HG03064 (cell line): Measurements from ENCODE around the gene ADCY2.

Experiments used
- ATAC-seq: cut with Tn5 transposase; IDR thresholded peaks from one replicate; pipeline ENCODE4 v1.9.1; 2021; ENCODE audit warnings: low read depth; ENCODE audit not compliant: unreplicated experiment

The ADCY2 gene

DNA sequence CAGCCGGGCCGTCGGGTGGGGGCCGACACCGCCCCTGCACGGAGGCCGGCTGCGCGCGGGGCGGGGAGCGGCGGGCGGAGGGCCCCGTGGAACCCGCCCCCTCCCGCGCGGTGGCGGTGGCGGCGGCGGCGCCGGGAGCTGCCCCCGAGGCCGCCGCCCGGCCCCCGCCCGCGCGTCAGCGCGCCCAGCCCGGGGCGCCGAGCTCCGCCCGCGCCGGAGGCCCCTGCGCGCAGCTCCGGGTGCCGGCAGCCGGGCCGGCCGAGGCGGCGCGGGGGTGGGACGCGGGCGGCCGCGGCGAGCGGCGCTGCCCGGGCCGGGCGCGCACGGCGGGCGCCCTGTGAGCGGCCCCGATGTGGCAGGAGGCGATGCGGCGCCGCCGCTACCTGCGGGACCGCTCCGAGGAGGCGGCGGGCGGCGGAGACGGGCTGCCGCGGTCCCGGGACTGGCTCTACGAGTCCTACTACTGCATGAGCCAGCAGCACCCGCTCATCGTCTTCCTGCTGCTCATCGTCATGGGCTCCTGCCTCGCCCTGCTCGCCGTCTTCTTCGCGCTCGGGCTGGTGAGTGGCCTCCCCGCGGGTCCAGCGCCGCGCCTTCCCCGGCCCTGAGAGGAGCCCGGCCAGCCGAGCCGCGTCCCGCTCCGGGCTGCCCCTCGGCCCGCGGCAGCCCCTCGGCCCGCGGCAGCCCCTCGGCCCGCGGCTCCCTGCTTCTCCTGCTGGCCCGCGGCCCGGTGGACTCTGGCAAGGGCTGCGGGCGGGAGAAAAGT is at the start of gene ADCY2:
ADCY2 (plus strand) TSS at position 192 of the 766 bp plus-strand sequence; CDS start at position 351, 159 bp downstream.
- no peak for ATAC-seq

DNA sequence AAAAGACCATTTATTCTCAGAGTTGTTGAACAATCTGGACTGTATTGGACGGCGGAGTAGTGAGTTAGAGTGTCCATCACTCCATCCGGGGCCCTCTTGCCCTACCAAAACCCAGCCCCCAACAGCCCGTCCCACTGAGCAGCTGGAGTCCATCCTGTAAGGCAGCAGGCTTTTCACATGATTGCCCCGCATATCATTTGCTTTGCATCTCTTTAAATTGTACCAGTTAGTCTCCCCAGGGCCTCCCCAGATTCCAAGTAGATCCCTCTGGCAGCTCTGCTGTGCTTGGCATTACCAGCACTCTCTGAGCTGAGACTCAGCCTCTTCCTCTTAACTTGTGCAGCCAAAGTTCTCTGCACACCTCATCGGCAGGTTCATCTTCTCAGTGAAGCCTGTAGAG is 48.6 kb upstream of the ADCY2 start:
- no peak for ATAC-seq

DNA sequence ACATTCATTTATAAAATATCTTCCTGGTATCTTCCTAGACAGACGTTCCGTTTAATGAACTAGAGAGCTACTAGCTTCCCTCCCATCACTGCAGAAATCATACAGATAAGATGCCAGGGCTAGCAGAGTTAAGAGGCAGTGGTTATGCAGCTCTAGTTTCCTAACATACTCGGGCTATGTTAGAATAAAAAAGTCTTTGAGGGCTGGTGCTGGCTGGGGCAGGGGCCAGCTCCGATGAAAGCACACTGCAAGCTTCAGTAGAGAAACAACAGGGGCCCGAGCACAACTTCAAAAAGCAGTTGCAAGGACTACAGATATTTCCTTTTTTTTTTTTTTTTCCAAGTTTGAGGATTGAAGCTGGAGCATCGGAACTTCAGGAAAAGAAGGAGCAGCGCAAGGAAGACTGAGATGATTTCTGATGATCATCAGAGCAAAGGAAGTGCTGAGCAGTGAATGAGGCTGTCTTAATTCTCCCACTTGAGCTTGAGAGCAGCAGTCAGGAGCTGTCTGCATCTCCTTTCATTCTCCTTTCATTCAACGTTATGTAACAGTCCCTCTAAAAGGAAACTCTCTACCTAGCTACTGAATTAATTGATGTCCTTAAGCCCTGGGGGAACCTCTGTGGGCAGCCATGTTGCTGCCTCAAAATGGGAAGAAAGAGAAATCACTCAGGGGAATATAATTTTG is 47.6 kb upstream of the ADCY2 start:
- ATAC-seq, result no peak

GRCh38 chr5:7361593-7361992 is 34.3 kb upstream of the ADCY2 start:
- no peak for ATAC-seq

DNA sequence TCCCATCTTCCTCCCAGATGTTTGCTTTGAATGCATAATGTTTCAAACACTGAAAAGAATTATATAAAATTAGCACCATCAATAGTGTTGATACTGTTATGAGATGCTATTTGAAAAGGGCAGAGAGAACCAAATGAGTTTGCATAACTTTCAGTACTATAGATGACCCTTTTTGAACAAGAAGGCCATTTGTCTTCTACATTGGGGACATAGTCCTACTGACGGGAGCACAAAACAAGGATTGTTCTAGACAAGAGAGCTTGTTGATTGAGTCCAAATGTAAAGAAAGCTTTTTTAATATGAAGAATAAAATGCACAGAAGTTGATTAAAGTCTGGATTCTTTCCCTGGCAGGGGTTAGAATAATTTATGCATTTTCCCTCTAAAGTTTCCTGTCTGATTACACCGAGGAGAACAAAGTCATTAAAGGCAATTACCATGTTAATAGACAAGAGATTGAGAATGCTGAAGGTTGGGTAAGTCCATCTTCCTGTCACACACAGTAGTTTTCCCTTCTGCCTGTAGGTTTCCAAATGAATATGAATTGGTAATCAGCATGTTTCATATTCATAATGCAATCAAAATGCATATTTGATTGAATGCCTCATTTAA is 32.8 kb upstream of the ADCY2 start:
- no peak for ATAC-seq

DNA sequence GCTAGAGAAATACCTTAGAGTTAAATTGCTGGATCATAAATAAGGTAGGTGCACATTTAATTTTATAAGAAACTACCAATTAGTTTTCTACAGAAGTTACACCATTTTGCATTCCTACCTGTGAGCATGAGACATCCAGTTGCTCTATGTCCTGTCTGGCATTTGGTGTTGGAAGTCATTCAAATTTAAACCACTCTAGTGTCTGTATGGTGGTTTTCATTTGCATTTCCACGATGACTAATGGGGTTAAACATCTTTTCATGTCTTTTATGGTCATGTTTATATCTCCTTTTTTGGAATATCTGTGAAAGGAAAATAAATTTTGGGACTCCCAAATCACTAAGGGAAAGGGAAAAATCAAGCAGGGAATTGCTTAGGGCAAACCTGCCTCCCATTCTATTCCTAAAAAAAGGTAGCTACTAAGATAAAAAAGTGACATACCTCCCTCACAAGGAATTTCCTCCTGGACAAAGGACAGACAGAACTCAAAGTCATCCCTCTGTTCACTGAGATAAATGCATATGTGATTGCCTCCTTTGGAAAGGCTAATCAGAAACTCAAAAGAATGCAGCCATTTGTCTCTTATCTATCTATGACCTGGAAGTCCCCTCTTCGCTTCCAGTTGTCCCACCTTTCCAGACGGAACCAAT is 31.6 kb upstream of the ADCY2 start:
- ATAC-seq, result no peak

DNA sequence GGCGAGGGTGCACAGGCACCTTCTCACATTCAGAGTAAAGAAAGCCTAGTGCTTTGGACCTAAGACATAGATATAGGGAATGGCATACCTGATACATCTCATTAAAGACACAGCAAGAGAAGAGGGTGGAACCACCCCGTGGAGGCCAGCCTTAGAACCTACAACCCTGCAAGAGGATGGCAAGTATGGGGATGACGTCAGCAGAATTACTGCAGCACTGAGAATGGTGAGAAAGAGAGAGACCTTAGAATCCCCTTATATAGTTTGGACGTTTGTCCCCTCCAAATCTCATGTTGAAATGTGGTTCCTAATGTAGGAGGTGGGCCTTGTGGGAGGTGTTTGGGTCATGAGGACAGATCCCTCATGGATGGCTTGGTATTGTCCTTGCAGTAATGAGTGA is 28.2 kb upstream of the ADCY2 start:
- ATAC-seq, result no peak

- no peak for ATAC-seq
Observed at GRCh38 chr5:7372399-7372798, 23.5 kb upstream of the ADCY2 start.

DNA sequence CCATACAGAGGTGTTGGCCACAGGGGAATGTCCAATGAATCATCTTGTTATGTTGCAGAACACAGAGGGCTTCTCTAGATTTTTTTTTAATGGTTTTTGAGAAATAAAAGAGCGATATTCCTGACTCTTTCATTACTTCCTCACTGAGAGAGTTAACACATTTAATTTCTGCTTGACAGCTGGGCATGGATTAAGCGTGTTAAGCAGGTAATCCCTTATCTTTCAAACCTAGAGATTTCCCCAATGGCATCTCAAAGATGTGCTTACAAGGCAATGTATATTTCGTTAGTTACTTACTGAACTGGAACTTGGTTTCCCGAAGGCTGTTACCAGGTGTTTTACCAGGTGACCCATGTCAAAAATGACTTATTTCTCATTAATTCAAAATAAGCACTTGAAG is 21.8 kb upstream of the ADCY2 start:
- ATAC-seq, result no peak

DNA sequence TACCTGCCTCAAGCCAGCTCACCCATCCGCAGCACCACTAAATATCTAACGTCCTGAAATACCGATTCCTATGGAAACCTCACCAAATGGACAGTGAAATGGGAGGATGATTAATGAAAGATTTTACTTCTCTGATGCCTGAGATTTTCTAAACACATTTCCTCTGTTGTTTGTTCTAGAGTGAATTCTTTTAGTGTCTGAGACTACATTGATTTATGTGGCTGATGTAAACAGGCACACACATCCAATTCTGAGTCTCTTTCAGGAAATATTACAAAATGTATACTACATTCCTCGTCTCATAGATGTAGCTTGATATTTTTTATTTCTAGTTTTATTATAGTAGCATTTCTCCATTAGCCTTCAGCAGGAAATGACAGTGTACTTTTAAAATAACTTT is 20.5 kb upstream of the ADCY2 start:
- no peak for ATAC-seq

- no peak for ATAC-seq
Observed at GRCh38 chr5:7376871-7377270, 19.1 kb upstream of the ADCY2 start.

- ATAC-seq, result no peak
Observed at GRCh38 chr5:7377761-7378160, 18.2 kb upstream of the ADCY2 start.

GRCh38 chr5:7382588-7382987 is 13.3 kb upstream of the ADCY2 start:
- no peak for ATAC-seq

GRCh38 chr5:7385681-7386080 is 10.3 kb upstream of the ADCY2 start:
- ATAC-seq, result no peak

- ATAC-seq, result no peak
Observed at GRCh38 chr5:7388553-7388952, 7.4 kb upstream of the ADCY2 start.

DNA sequence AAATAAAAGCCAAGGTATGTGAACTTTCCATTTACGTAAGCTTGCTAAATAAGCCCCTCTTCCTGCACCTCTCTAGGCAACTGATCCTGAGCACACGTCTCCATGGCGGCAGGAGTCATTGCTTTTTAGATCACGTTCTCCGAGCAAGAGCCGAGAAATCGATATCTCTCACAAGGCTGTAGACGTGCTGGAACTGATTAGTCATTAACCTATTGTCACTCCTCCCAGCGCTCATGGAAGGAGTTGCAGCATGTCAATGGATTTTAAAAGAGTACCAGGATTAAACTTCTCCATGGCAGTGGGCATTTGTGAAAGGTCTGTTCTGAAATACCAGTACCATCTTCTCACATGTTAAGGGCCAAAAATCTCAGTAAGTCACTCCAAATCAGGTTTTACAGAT is 4.7 kb upstream of the ADCY2 start:
- no peak for ATAC-seq

DNA sequence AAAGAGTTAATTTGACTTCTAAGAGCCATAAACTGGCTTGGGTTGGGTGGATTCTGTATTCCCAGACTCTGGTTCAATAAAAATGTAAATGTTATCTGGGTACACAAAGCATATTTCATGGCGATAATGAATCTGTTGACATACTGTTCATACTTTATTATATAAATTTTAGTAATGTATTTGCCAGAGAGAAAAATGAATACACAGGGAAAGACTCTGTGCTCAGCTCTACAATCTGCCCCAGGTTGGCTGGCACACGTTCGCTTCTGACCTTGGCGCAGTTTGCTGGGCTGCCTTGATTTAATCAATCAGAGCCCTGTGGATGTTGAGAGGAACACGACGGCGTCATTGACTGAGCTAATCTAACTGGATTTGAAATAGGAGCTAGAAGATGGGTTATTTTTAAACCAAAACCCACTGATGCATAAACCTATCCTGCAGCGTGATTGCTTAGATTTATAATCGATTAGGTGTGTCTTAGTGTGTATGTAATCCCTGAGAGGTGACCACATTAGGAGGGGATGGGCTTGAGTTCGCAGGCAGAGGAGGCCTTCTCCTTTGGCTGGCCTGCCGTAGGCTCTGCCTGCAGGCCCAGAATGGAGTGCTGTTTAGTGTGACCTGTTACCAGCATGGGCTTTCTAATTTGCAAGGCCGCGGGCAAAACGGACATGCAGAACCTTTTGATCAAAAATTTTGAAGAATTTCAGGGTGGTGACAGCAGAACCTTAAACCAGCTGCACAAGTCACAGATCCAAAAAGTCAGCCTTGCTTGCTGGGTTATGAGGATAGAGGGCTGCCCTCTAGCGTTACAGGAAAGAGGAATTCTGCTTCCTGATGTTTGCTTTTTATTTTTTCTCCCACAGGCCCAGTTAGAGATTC is 3.9 kb upstream of the ADCY2 start:
- ATAC-seq, result no peak

DNA sequence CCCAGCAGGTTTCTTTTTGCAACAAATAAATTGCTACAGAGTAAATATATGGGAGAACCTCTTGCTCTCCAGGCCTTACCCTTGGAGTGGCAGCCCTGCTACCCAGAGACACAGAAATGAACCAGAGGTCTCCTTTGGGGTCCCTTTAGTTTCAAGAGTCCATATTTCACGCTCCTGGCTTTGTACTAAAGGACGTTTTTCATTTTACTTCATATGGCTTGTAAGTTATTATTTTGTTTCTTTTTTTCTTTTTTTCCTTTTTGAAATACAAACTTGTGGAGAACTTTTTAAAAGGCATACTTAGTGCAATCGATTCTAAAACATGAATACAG is 3.3 kb upstream of the ADCY2 start:
- no peak for ATAC-seq

DNA sequence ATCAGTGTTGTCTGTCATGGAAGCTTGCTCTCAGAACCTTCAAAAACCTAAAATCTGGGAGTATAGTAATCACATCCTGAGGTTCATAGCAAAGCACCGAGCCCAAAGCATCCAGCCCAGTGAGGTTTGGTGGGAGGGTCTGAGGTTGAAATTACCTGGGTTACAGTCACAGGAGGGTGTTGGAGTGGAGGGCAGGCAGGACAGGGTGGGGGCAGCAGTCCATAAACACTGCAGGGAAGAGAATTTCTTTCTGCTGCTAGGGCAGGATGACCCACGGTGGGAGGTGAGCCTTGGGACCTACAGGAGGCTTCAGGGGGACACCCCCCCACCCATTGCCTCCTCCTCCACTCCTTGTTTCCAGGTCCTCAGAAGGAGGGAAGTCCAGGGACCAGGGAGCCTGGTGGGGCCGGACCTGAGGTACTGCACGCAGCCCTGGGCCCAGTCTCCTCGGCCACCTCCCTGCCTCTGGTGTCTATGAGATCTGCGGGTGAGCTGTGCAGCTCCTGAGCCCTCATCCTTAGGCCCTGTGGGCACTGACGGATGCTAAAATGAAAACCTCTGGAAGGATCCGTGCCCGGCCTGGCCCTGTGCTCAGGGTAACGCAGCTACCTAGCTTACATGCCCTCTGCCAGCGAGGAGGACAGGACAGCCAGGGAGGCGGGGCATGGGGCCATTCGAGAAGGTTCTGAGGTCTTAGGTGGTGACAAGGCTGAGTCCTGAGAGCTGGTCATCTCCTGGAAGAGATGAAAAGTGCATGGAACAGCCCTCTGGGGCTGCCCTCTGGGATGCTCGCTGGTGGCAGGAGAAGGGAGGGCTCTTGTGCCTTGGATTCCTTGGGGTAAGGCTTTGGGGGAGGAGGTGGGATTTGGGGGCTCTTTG is 1.8 kb upstream of the ADCY2 start:
- ATAC-seq, result no peak
